GM12865 (cell line): Measurements from ENCODE around the gene BCLAF1.

Experiments
- DNase-seq: peaks from one replicate; pipeline ENCODE4 v3.0.0; 2010; ENCODE audit warnings: low read depth
- H3K4me3 ChIP-seq: 2 replicates; pipeline ENCODE4 v1.5.1; 2011; ENCODE audit warnings: mild to moderate bottlenecking, low read depth, low read length, control low read depth
- TF ChIP-seq, protein P1 (sequence below): IDR thresholded peaks from 2 replicates; pipeline ENCODE4 v1.5.1; 2011; ENCODE audit warnings: low read length, control low read depth, low read depth, inconsistent platforms; ENCODE audit not compliant: insufficient read depth; ENCODE audit errors: missing control alignments

The BCLAF1 gene

DNA sequence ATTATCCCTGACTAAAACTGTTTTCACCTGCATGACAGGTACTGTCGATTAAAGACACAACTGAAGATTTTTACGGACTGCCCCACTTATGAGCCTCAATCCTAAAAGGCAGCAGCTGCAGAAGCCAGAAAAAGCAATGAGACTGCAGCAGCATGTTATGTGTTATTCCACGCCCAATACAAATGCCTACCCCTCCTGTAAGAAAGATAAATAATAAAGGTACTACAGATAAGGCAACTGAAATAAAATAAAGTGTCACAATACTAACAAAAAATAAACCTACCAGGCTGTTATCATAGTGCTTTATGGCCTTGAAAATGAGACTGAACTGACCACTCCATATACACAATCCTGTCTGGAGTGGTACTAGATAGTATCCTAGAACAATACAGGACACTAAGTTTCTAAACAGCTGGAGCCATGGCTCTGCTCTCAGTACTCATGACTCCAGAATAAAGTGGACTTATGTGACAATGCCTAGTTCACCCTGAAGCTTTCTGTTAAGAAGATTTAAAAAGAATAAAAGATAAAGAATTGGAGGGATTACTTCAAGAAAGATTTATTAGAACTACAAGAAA is 9.5 kb downstream of the BCLAF1 start:
- no peak for DNase-seq
- no peak overlapping the region for H3K4me3 ChIP-seq
- TF ChIP-seq, protein P1, sequence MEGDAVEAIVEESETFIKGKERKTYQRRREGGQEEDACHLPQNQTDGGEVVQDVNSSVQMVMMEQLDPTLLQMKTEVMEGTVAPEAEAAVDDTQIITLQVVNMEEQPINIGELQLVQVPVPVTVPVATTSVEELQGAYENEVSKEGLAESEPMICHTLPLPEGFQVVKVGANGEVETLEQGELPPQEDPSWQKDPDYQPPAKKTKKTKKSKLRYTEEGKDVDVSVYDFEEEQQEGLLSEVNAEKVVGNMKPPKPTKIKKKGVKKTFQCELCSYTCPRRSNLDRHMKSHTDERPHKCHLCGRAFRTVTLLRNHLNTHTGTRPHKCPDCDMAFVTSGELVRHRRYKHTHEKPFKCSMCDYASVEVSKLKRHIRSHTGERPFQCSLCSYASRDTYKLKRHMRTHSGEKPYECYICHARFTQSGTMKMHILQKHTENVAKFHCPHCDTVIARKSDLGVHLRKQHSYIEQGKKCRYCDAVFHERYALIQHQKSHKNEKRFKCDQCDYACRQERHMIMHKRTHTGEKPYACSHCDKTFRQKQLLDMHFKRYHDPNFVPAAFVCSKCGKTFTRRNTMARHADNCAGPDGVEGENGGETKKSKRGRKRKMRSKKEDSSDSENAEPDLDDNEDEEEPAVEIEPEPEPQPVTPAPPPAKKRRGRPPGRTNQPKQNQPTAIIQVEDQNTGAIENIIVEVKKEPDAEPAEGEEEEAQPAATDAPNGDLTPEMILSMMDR = no peak

DNA sequence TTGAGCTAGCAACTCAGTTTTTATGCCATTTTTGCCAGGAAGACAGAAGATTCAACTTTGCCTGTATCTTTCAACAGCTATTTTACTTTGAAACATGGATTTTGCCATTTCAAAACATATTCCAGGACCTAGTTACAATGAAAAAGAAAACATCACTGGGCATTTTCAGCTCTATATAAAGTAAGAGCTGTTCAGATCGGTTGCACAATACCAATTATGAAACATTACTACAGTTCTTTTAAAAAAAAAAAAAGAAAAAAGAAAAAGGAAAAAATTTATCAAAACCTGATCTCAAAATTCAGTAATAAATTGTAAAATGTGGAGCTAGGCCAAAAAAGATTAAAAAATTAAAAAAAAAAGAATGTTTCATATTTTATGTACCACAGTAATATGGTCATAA is 15.6 kb downstream of the BCLAF1 start:
- TF ChIP-seq, protein P1 = no peak
- no peak overlapping the region for H3K4me3 ChIP-seq
- no peak for DNase-seq

DNA sequence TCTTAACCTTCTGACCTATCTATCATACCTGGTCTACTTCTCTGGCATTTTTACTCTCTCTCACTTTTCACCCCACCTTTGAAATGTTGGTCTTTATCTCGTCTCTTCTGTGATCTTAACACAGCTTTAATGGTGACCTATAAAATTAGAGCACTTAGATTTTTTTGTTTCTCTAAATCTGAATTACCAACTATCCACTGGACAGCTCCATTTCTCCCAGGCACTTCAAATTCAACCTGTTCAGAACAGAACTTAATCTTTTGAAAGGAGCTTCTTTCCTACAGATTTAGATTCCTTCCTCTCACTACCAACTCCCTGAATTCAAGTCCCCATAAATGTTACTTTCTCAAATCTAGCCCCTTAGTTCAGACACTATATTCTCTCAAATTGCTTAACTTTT is 24.5 kb downstream of the BCLAF1 start:
- TF ChIP-seq, protein P1 = no peak
- no peak overlapping the region for H3K4me3 ChIP-seq
- no peak for DNase-seq

DNA sequence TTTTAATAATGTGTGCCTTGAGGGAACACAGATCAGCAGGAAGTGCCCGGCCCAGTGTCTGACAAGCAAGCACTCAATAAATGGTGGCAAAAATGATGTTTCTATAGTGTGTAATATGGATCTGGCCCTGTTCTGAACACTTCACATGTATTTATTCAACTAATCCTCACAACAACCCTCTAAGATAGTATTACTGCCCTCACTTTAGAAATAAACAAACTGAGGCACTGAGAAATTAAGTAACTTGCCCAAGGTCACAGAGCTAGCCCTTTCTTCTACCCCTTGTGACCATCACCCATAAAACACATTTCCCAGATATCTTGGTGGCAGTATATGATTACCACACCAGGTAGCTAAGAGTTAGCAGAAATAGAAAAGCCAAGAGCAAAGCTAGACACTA is 26.7 kb downstream of the BCLAF1 start:
- DNase-seq = no peak
- TF ChIP-seq, protein P1 = no peak
- H3K4me3 ChIP-seq = no peak overlapping the region

DNA sequence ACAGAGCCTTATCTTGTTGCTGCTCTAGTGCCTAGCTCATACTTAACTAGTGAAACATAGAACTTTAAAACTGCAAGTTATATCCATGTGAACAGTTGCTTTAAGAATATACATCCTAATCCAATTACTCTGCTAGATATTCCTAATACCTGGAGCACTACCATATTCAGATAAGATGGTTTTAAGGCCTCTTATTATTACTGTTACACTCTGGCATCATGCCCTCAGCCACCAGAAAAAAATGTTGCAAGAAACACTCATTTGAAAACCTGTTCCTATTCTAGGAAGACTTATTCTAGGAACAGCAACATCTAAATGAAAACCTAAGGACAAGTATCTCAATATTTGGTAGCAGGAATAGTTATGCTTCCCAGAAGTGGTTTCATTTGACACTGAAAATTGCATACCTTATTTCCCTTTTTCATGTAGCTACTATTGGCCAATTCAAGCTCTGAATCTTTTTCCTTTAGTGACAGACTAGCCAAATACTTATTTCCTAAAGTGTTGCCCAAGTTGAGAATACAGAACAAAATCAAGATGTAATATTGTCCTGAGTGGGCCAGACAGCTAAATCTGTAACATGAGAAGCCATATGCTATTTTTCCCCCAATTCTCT is 34.7 kb downstream of the BCLAF1 start:
- no peak for DNase-seq
- TF ChIP-seq, protein P1 = no peak
- H3K4me3 ChIP-seq = no peak overlapping the region

DNA sequence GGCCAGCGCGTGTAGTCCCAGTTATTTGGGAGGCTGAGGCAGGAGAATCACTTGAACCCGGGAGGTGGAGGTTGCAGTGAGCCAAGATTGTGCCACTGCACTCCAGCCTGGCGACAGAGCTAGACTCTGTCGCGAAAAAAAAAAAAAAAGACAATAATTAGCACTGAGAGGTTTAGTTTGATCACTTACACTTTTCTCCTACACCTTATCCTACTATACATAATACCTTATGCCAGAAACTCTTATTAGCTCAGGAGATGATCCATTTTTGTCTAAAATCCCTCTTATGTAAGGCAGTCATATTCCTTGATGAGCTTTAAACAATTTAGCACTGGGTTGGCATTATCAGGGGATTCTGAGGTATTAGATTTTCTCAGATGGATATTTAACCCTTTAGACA is 35.9 kb downstream of the BCLAF1 start:
- no peak for DNase-seq
- H3K4me3 ChIP-seq = no peak overlapping the region
- TF ChIP-seq, protein P1 = no peak

DNA sequence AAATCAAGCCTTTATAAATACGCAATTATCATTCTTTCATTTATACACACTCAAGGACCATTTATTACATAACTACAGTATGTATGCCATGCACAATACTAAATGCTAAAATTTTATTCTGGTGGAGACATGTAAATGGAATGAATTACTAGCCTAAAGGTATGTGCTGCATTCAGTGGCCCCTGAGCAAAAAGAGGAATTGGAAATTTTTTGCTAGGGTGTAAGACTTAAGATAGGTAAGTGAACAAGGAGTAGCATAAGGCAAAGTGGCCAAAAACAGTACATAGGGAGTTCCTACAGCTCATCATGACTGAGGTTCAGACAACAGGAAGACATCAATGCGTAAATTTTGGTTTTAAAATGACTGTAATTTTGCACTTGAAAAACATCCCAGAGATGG is 37.2 kb downstream of the BCLAF1 start:
- TF ChIP-seq, protein P1 = no peak
- no peak overlapping the region for H3K4me3 ChIP-seq
- no peak for DNase-seq
